ENCODE data around the gene CDKAL1.

CDKAL1 gene

DNA sequence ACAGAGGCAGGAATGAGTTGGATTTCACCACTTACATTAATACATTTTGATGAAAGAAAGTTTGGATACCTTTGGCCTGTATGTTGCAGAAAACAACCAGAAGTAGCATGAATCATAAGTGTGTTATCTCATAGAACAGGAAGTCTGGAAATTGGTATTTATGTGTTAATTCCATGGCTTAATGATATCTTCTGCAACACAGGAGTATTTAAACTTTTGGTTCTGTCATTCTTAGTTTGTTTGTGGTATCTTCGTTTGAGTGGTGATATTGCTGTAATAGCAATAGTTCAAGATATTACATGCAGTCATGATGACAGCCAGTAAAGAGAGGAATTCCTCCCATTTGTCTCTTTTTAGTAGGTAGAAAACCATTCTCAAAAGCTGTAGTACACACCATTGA is 177.3 kb downstream of the CDKAL1 start:
- in situ Hi-C loops (cut with MboI; ENCODE audit: low pct_unique_long_range_greater_than_20kb, low sequenced_read_pairs, unreplicated experiment) = loop anchor here (25.0 kb wide), 1 partner anchor 876 kb away; the partner anchor contains the start of gene SOX4
- TF ChIP-seq, protein P1, sequence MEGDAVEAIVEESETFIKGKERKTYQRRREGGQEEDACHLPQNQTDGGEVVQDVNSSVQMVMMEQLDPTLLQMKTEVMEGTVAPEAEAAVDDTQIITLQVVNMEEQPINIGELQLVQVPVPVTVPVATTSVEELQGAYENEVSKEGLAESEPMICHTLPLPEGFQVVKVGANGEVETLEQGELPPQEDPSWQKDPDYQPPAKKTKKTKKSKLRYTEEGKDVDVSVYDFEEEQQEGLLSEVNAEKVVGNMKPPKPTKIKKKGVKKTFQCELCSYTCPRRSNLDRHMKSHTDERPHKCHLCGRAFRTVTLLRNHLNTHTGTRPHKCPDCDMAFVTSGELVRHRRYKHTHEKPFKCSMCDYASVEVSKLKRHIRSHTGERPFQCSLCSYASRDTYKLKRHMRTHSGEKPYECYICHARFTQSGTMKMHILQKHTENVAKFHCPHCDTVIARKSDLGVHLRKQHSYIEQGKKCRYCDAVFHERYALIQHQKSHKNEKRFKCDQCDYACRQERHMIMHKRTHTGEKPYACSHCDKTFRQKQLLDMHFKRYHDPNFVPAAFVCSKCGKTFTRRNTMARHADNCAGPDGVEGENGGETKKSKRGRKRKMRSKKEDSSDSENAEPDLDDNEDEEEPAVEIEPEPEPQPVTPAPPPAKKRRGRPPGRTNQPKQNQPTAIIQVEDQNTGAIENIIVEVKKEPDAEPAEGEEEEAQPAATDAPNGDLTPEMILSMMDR (IDR thresholded peaks at IDR 0.05; ENCODE audit: extremely low read depth, insufficient read depth, missing control alignments) = no peak
- DNase-seq (ENCODE audit: low spot score) = no peak

DNA sequence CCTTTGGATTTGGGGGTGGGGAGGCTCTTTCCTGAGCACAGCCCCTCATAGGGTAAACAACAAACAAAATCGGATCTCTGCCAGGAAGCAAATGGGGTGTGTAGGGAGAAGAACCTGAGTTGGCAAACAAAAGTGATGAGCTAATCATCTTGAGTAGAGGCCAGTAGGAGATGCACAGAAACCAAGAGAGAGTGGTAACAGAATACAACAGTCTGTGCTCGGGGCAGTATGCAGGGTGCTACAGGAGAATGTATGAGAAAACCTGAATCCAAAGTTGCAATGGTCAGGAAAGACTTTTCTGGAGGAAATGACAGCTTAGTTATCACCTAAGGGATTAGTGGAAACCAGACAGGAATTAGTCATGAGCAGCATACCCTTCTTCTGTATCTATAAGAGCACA is 177.8 kb downstream of the CDKAL1 start:
- DNase-seq (ENCODE audit: low spot score) = no peak
- in situ Hi-C loops (cut with MboI; ENCODE audit: low pct_unique_long_range_greater_than_20kb, low sequenced_read_pairs, unreplicated experiment) = loop anchor here (25.0 kb wide), 1 partner anchor 875 kb away; the partner anchor contains the start of gene SOX4
- TF ChIP-seq, protein P1 (IDR thresholded peaks at IDR 0.05; ENCODE audit: extremely low read depth, insufficient read depth, missing control alignments) = no peak

GRCh38 chr6:20715135-20715806 is 181.0 kb downstream of the CDKAL1 start:
- TF ChIP-seq, protein P1 (IDR thresholded peaks at IDR 0.05; ENCODE audit: extremely low read depth, insufficient read depth, missing control alignments) = no peak
- no peak for DNase-seq (ENCODE audit: low spot score)
- in situ Hi-C loops (cut with MboI; ENCODE audit: low pct_unique_long_range_greater_than_20kb, low sequenced_read_pairs, unreplicated experiment) = loop anchor here (25.0 kb wide), 1 partner anchor 872 kb away; the partner anchor contains the start of gene SOX4

GRCh38 chr6:20716865-20717264 is 182.6 kb downstream of the CDKAL1 start:
- TF ChIP-seq, protein P1 (IDR thresholded peaks at IDR 0.05; ENCODE audit: extremely low read depth, insufficient read depth, missing control alignments) = no peak
- in situ Hi-C loops (cut with MboI; ENCODE audit: low pct_unique_long_range_greater_than_20kb, low sequenced_read_pairs, unreplicated experiment) = loop anchor here (25.0 kb wide), 1 partner anchor 870 kb away; the partner anchor contains the start of gene SOX4
- DNase-seq (ENCODE audit: low spot score) = peak; percentile 38

- in situ Hi-C loops (cut with MboI; ENCODE audit: low pct_unique_long_range_greater_than_20kb, low sequenced_read_pairs, unreplicated experiment) = loop anchor here (25.0 kb wide), 1 partner anchor 870 kb away; the partner anchor contains the start of gene SOX4
- DNase-seq (ENCODE audit: low spot score) = no peak
- TF ChIP-seq, protein P1 (IDR thresholded peaks at IDR 0.05; ENCODE audit: extremely low read depth, insufficient read depth, missing control alignments) = no peak
These were observed 183.5 kb downstream of the CDKAL1 start for GRCh38 chr6:20717743-20718142.

DNA sequence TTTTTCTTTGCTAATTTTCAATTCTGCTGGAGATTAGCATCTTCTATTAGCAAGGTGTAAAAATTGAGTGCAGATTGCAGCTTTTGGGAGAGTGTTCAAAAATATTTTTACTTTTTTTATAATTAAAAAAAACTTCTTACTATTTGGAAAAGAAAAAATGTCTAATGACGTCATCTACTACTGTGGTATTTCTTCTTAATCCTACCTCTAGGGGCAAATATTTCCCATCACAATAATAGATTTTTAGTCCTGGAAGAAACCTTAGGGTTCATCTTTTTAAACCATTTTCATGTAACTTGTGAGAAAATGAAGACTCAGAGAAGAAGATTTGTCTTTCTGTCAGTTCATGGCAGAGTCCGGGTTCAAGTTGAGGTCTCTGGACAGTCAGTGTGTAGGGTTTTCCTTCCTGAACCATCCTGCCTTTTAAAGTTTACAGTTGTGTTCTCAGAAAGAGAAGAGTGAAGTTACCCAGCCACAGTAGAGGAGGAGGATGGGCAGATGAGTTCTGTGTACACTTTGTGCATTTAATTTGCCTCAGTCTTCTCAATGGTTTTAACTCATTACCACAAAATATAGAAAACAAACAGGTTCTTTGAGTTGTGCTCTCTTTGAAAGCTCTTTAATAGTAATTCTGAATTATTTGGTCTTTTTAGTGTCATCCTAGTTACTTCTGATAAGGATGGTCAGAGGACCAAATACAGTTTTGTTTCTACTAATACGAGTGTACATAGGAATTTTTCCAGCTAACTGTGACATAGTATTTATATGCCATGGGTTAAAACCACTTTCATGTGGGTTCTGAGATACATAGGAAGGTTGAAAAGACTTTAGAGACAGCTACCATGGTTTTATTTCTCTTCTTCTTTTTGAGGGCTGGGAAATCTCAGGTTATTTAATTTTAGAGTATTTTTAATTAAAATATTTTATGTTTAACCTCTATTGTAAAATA is 184.7 kb downstream of the CDKAL1 start:
- in situ Hi-C loops (cut with MboI; ENCODE audit: low pct_unique_long_range_greater_than_20kb, low sequenced_read_pairs, unreplicated experiment) = loop anchor here (25.0 kb wide), 1 partner anchor 868 kb away; the partner anchor contains the start of gene SOX4
- DNase-seq (ENCODE audit: low spot score) = no peak
- TF ChIP-seq, protein P1 (IDR thresholded peaks at IDR 0.05; ENCODE audit: extremely low read depth, insufficient read depth, missing control alignments) = no peak
